NCI-H460 (cell line): ENCODE results near the gene GRK4. TPM values are rescaled to one million over a fixed set of nuclear protein-coding genes. Genes with fewer than 3 reads are reported as not detected.
A peak's percentile ranks its signal among the peaks of the same experiment; 100 is the strongest.

Experiments
- DNase-seq: peaks from one replicate; pipeline ENCODE4 v3.0.0-alpha.2; 2016; ENCODE audit warnings: low read depth; ENCODE audit errors: extremely low read depth
- total RNA-seq: library from RNA; depleted of rRNA; stranded (reverse); fragments of >200 nt; shearing (Covaris generic); gene quantifications from 2 replicates; pipeline ENCODE4 v1.2.3, GENCODE V29; 2014

The GRK4 gene
- total RNA-seq, 1 experiment from 2014 or later, result 2.4 TPM

- DNase-seq, result no peak
Observed at GRCh38 chr4:2996415-2996814, 33.0 kb downstream of the GRK4 start.

GRCh38 chr4:3007724-3008123 is 44.4 kb downstream of the GRK4 start:
- no peak for DNase-seq

GRCh38 chr4:3009422-3009821 is 46.1 kb downstream of the GRK4 start:
- peak; percentile 8 for DNase-seq

- DNase-seq, result no peak
Observed at GRCh38 chr4:3010577-3010976, 47.2 kb downstream of the GRK4 start.

- DNase-seq, result no peak
Observed at GRCh38 chr4:3010998-3011397, 47.6 kb downstream of the GRK4 start.

- DNase-seq, result no peak
Observed at GRCh38 chr4:3011456-3012220, 48.3 kb downstream of the GRK4 start.

GRCh38 chr4:3013323-3013722 is 50.0 kb downstream of the GRK4 start:
- DNase-seq, result no peak

GRCh38 chr4:3013839-3014350 is 50.5 kb downstream of the GRK4 start:
- DNase-seq, result no peak

- no peak for DNase-seq
Observed at GRCh38 chr4:3016961-3017360, 53.6 kb downstream of the GRK4 start.

- no peak for DNase-seq
Observed at GRCh38 chr4:3017504-3017903, 54.1 kb downstream of the GRK4 start.

- DNase-seq, result no peak
Observed at GRCh38 chr4:3019145-3019846, 55.9 kb downstream of the GRK4 start.

GRCh38 chr4:3021127-3021526 is 57.8 kb downstream of the GRK4 start:
- DNase-seq, result no peak

GRCh38 chr4:3021627-3022026 is 58.3 kb downstream of the GRK4 start:
- no peak for DNase-seq

- no peak for DNase-seq
Observed at GRCh38 chr4:3022112-3022511, 58.7 kb downstream of the GRK4 start.

- DNase-seq, result no peak
Observed at GRCh38 chr4:3022651-3023050, 59.3 kb downstream of the GRK4 start.

GRCh38 chr4:3025881-3026280 is 62.5 kb downstream of the GRK4 start:
- no peak for DNase-seq

GRCh38 chr4:3026540-3026939 is 63.2 kb downstream of the GRK4 start:
- DNase-seq, result no peak

- no peak for DNase-seq
Observed at GRCh38 chr4:3029464-3029863, 66.1 kb downstream of the GRK4 start.

- DNase-seq, result no peak
Observed at GRCh38 chr4:3030566-3031356, 67.4 kb downstream of the GRK4 start.

GRCh38 chr4:3031357-3032082 is 68.1 kb downstream of the GRK4 start:
- DNase-seq, result no peak

- DNase-seq, result no peak
Observed at GRCh38 chr4:3034231-3034630, 70.9 kb downstream of the GRK4 start.
